GM12892 (cell line): ENCODE data around the gene IMPG2.

Source experiments
- POLR2A ChIP-seq: IDR thresholded peaks from 2 replicates; pipeline ENCODE4 v1.6.1; 2011; ENCODE audit warnings: low read depth, low read length, control low read depth
- POLR2AphosphoS5 ChIP-seq: IDR thresholded peaks from 2 replicates; pipeline ENCODE4 v1.6.1; 2011; ENCODE audit warnings: low read depth, low read length, control low read depth
- TAF1 ChIP-seq: IDR thresholded peaks from 2 replicates; pipeline ENCODE4 v1.6.1; 2011; ENCODE audit warnings: low read depth, mild to moderate bottlenecking, control low read depth, low read length, borderline replicate concordance

GRCh38 chr3:101182734-101183133 is 137.6 kb downstream of the IMPG2 start:
- TF ChIP-seq POLR2A (no peak), POLR2AphosphoS5 (no peak), TAF1 (no peak)
